ENCODE measurements around the gene PON3. TPM values are rescaled to one million over a fixed set of nuclear protein-coding genes. Genes with fewer than 3 reads are reported as not detected.

Gene PON3
- total RNA-seq, 1 experiment from 2014 or later = not detected

GRCh38 chr7:95335093-95335492, 61.1 kb downstream of the PON3 start:
- Histone ChIP-seq H3K4me3 (ENCODE audit: low read length) (no peak overlapping the region), H2AFZ (ENCODE audit: low read length) (no peak overlapping the region), H3K79me2 (ENCODE audit: low read length) (no peaks in the 10 kb centered on the region), H3K9me2 (replicated peaks; ENCODE audit: low read length) (no peaks in the 10 kb centered on the region), H3K4me2 (ENCODE audit: low read length) (no peak overlapping the region), H4K20me1 (ENCODE audit: low read length) (no peaks in the 10 kb centered on the region), H3K27ac (ENCODE audit: low read length) (no peak overlapping the region), H3K27me3 (ENCODE audit: low read length) (no peaks in the 10 kb centered on the region), H3K9me3 (ENCODE audit: low read length) (no peaks in the 10 kb centered on the region), H3K36me3 (ENCODE audit: low read depth, low read length) (no peaks in the 10 kb centered on the region), H3F3A (ENCODE audit: low read length, unreplicated experiment) (no peaks in the 10 kb centered on the region), H3K9ac (ENCODE audit: low read length) (no peak overlapping the region), H3K4me1 (ENCODE audit: insufficient read depth, low read length) (peaks cover 5% of the 10 kb centered on the region; the same call in 1 of the 2 replicates)
- ATAC-seq = peak; percentile 60
- peak; percentile 49 for DNase-seq
- intact Hi-C loops (cut with micrococcal nuclease) = no loop called here
- BruUV-seq (replicated peaks) = no TSS peak
- TF ChIP-seq CTCF (conservative IDR thresholded peaks at IDR 0.05; ENCODE audit: low read depth, low read length) (no peak), EZH2 (IDR thresholded peaks at IDR 0.05; ENCODE audit: low read length, unreplicated experiment) (no peak), EZH2phosphoT487 (IDR thresholded peaks at IDR 0.05; ENCODE audit: borderline replicate concordance, low read length) (no peak)
- ChIA-PET CTCF (no interaction called here), POLR2A (ENCODE audit: unreplicated experiment) (no interaction called here)

GRCh38 chr7:95334447-95334846, 61.7 kb downstream of the PON3 start:
- Histone ChIP-seq H2AFZ (ENCODE audit: low read length) (no peak overlapping the region), H3K9ac (ENCODE audit: low read length) (no peak overlapping the region), H3K9me3 (ENCODE audit: low read length) (no peaks in the 10 kb centered on the region), H3K27me3 (ENCODE audit: low read length) (no peaks in the 10 kb centered on the region), H4K20me1 (ENCODE audit: low read length) (no peaks in the 10 kb centered on the region), H3K27ac (ENCODE audit: low read length) (no peak overlapping the region), H3K4me1 (ENCODE audit: insufficient read depth, low read length) (peaks cover 5% of the 10 kb centered on the region; the same call in 1 of the 2 replicates), H3K36me3 (ENCODE audit: low read depth, low read length) (no peaks in the 10 kb centered on the region), H3K9me2 (replicated peaks; ENCODE audit: low read length) (no peaks in the 10 kb centered on the region), H3K4me3 (ENCODE audit: low read length) (no peak overlapping the region), H3K79me2 (ENCODE audit: low read length) (no peaks in the 10 kb centered on the region), H3K4me2 (ENCODE audit: low read length) (no peak overlapping the region), H3F3A (ENCODE audit: low read length, unreplicated experiment) (no peaks in the 10 kb centered on the region)
- ChIA-PET POLR2A (ENCODE audit: unreplicated experiment) (interaction anchor here (0.7 kb wide), 1 partner anchor 27 kb away, joined by 3 read pairs; no protein-coding TSS in a partner anchor), CTCF (no interaction called here)
- no TSS peak for BruUV-seq (replicated peaks)
- intact Hi-C loops (cut with micrococcal nuclease) = no loop called here
- ATAC-seq (no peak), DNase-seq (no peak)
- TF ChIP-seq CTCF (conservative IDR thresholded peaks at IDR 0.05; ENCODE audit: low read depth, low read length) = no peak
- no peak for TF ChIP-seq EZH2phosphoT487 (IDR thresholded peaks at IDR 0.05; ENCODE audit: borderline replicate concordance, low read length)
- TF ChIP-seq EZH2 (IDR thresholded peaks at IDR 0.05; ENCODE audit: low read length, unreplicated experiment) = no peak

GRCh38 chr7:95330961-95331337, 65.2 kb downstream of the PON3 start:
- ChIA-PET CTCF (no interaction called here), POLR2A (ENCODE audit: unreplicated experiment) (no interaction called here)
- peak overlapping the region; percentile 62 for H3K4me2 ChIP-seq (ENCODE audit: low read length)
- no peaks in the 10 kb centered on the region for H3K27me3 ChIP-seq (ENCODE audit: low read length)
- H3K9ac ChIP-seq (ENCODE audit: low read length) = no peak overlapping the region
- no peaks in the 10 kb centered on the region for H4K20me1 ChIP-seq (ENCODE audit: low read length)
- no TSS peak for BruUV-seq (replicated peaks)
- H3K27ac ChIP-seq (ENCODE audit: low read length) = no peak overlapping the region
- no peaks in the 10 kb centered on the region for H3K36me3 ChIP-seq (ENCODE audit: low read depth, low read length)
- peak overlapping the region; percentile 41 for H2AFZ ChIP-seq (ENCODE audit: low read length)
- peak overlapping the region; percentile 53 for H3K4me3 ChIP-seq (ENCODE audit: low read length)
- no peaks in the 10 kb centered on the region for H3K79me2 ChIP-seq (ENCODE audit: low read length)
- TF ChIP-seq EZH2 (IDR thresholded peaks at IDR 0.05; ENCODE audit: low read length, unreplicated experiment) (no peak), EZH2phosphoT487 (IDR thresholded peaks at IDR 0.05; ENCODE audit: borderline replicate concordance, low read length) (no peak), CTCF (conservative IDR thresholded peaks at IDR 0.05; ENCODE audit: low read depth, low read length) (no peak)
- H3F3A ChIP-seq (ENCODE audit: low read length, unreplicated experiment) = no peaks in the 10 kb centered on the region
- H3K9me2 ChIP-seq (replicated peaks; ENCODE audit: low read length) = no peaks in the 10 kb centered on the region
- no peaks in the 10 kb centered on the region for H3K9me3 ChIP-seq (ENCODE audit: low read length)
- ATAC-seq (no peak), DNase-seq (no peak)
- intact Hi-C loops (cut with micrococcal nuclease) = no loop called here
- peaks cover 5% of the 10 kb centered on the region; the same call in 1 of the 2 replicates for H3K4me1 ChIP-seq (ENCODE audit: insufficient read depth, low read length)
